IPS DF 6.9 (cell line): Measurements from ENCODE around the gene TRIM15.

Source experiments
- DNase-seq: peaks from one replicate; pipeline ENCODE4 v3.0.0-alpha.2; 2013; ENCODE audit warnings: low read depth, low spot score
- H3K27ac ChIP-seq: one replicate; pipeline ENCODE4 v1.5.1; 2013; ENCODE audit warnings: low read length, control low read depth
- H3K27me3 ChIP-seq: 2 replicates; pipeline ENCODE4 v1.6.1; 2013; ENCODE audit warnings: mild to moderate bottlenecking, low read length; ENCODE audit not compliant: control insufficient read depth, insufficient read depth
- H3K36me3 ChIP-seq: 2 replicates; pipeline ENCODE4 v1.6.1; 2013; ENCODE audit warnings: low read length; ENCODE audit not compliant: control insufficient read depth, insufficient read depth
- H3K4me1 ChIP-seq: 2 replicates; pipeline ENCODE4 v1.6.1; 2013; ENCODE audit warnings: low read length; ENCODE audit not compliant: control insufficient read depth, insufficient read depth
- H3K4me3 ChIP-seq: 2 replicates; pipeline ENCODE4 v1.5.1; 2013; ENCODE audit warnings: mild to moderate bottlenecking, low read length
- H3K9me3 ChIP-seq: 2 replicates; pipeline ENCODE4 v1.6.1; 2013; ENCODE audit warnings: low read length, inconsistent platforms; ENCODE audit not compliant: control insufficient read depth, insufficient read depth
- WGBS: extraction: QIAGEN DNeasy Blood & Tissue Kit; methylation state at CpG from one replicate; pipeline ENCODE4 v1.1.7; 2013; ENCODE audit warnings: mixed read lengths, missing lambda C conversion rate; ENCODE audit not compliant: insufficient read length, insufficient coverage; 5-methylcytosine and 5-hydroxymethylcytosine counted together

TRIM15 gene

GRCh38 chr6:30155520-30156261 lies 7.7 kb upstream of the TRIM15 start:
- WGBS: no CpG with 5 or more reads among the region's 2 CpGs
- Histone ChIP-seq H3K4me1 (no peaks in the 10 kb centered on the region), H3K9me3 (no peaks in the 10 kb centered on the region), H3K36me3 (no peaks in the 10 kb centered on the region), H3K27ac (no peak overlapping the region), H3K27me3 (no peaks in the 10 kb centered on the region), H3K4me3 (no peak overlapping the region)
- no peak for DNase-seq

- no peak overlapping the region for H3K27ac ChIP-seq
- no peaks in the 10 kb centered on the region for H3K36me3 ChIP-seq
- no peaks in the 10 kb centered on the region for H3K4me1 ChIP-seq
- no peaks in the 10 kb centered on the region for H3K27me3 ChIP-seq
- H3K9me3 ChIP-seq: no peaks in the 10 kb centered on the region
- no peak for DNase-seq
- H3K4me3 ChIP-seq: no peak overlapping the region
- WGBS: no CpG with 5 or more reads among the region's 4 CpGs
These were observed 7.1 kb upstream of the TRIM15 start for GRCh38 chr6:30156262-30156599.

- Histone ChIP-seq H3K4me1 (no peaks in the 10 kb centered on the region), H3K27ac (no peak overlapping the region), H3K9me3 (no peaks in the 10 kb centered on the region), H3K4me3 (no peak overlapping the region), H3K36me3 (no peaks in the 10 kb centered on the region), H3K27me3 (no peaks in the 10 kb centered on the region)
- WGBS: no CpG with 5 or more reads among the region's 9 CpGs
- DNase-seq: no peak
These were observed 6.6 kb upstream of the TRIM15 start for GRCh38 chr6:30156774-30157173.

GRCh38 chr6:30157581-30157980 lies 5.8 kb upstream of the TRIM15 start:
- Histone ChIP-seq H3K4me1 (no peaks in the 10 kb centered on the region), H3K27me3 (no peaks in the 10 kb centered on the region), H3K27ac (no peak overlapping the region), H3K4me3 (no peak overlapping the region), H3K36me3 (no peaks in the 10 kb centered on the region), H3K9me3 (no peaks in the 10 kb centered on the region)
- no peak for DNase-seq

- Histone ChIP-seq H3K4me3 (no peak overlapping the region), H3K27me3 (no peaks in the 10 kb centered on the region), H3K4me1 (no peaks in the 10 kb centered on the region), H3K9me3 (no peaks in the 10 kb centered on the region), H3K36me3 (no peaks in the 10 kb centered on the region), H3K27ac (no peak overlapping the region)
- no peak for DNase-seq
- WGBS: no CpG with 5 or more reads among the region's 2 CpGs
These were observed 5.3 kb upstream of the TRIM15 start for GRCh38 chr6:30157999-30158398.

GRCh38 chr6:30158475-30159040 lies 4.8 kb upstream of the TRIM15 start:
- no peaks in the 10 kb centered on the region for H3K4me1 ChIP-seq
- no peaks in the 10 kb centered on the region for H3K9me3 ChIP-seq
- no peak for DNase-seq
- no peak overlapping the region for H3K4me3 ChIP-seq
- H3K27me3 ChIP-seq: no peaks in the 10 kb centered on the region
- no CpG with 5 or more reads among the region's 3 CpGs for WGBS
- H3K27ac ChIP-seq: no peak overlapping the region
- no peaks in the 10 kb centered on the region for H3K36me3 ChIP-seq

GRCh38 chr6:30160008-30160784 lies 3.1 kb upstream of the TRIM15 start:
- DNase-seq: no peak
- WGBS: no CpG with 5 or more reads among the region's 17 CpGs
- no peaks in the 10 kb centered on the region for H3K36me3 ChIP-seq
- no peaks in the 10 kb centered on the region for H3K27me3 ChIP-seq
- H3K4me3 ChIP-seq: no peak overlapping the region
- H3K27ac ChIP-seq: no peak overlapping the region
- H3K4me1 ChIP-seq: no peaks in the 10 kb centered on the region
- no peaks in the 10 kb centered on the region for H3K9me3 ChIP-seq

- Histone ChIP-seq H3K27me3 (no peaks in the 10 kb centered on the region), H3K27ac (no peak within 1 kb of the TSS), H3K36me3 (no peaks in the 10 kb centered on the region), H3K9me3 (no peaks in the 10 kb centered on the region), H3K4me3 (no peak within 1 kb of the TSS), H3K4me1 (no peaks in the 10 kb centered on the region)
- no peak for DNase-seq
- no CpG with 5 or more reads among the region's 4 CpGs for WGBS
These were observed 2.4 kb upstream of the TRIM15 start, which contains the start of gene TRIM10 for GRCh38 chr6:30160785-30161531. TRIM10 (minus strand) TSS chr6:30161211; CDS start chr6:30160858, 353 bp downstream.

- no peak for DNase-seq
- Histone ChIP-seq H3K27me3 (no peaks in the 10 kb centered on the region), H3K36me3 (no peaks in the 10 kb centered on the region), H3K27ac (no peak overlapping the region), H3K4me1 (no peaks in the 10 kb centered on the region), H3K9me3 (no peaks in the 10 kb centered on the region), H3K4me3 (no peak overlapping the region)
- WGBS: no CpG with 5 or more reads among the region's 12 CpGs
These were observed 869 bp upstream of the TRIM15 start for GRCh38 chr6:30162265-30163089.
